Central memory CD8-positive, alpha-beta T cell (primary cell): Measurements from ENCODE around the gene AKIRIN2.
A peak's percentile ranks its signal among the peaks of the same experiment; 100 is the strongest.

Source experiments
- ATAC-seq: fragments of 150-1000 bp; cut with Tn5 transposase; replicated peaks from 2 replicates; pipeline ENCODE4 v1.10.0; 2022; ENCODE audit warnings: mild to moderate bottlenecking, moderate FRiP score, moderate number of reproducible peaks; ENCODE audit not compliant: poor library complexity, severe bottlenecking; ENCODE audit errors: extremely low read depth
- DNase-seq, 2 donors: peaks; one replicate each; pipeline ENCODE4 v3.0.0; 2021; ENCODE audit warnings: low spot score in 2 of 2
- H3K27ac Mint-ChIP-seq: one replicate; pipeline ENCODE4 v1.8.0; 2022; ENCODE audit warnings: low read depth, mild to moderate bottlenecking, moderate library complexity, mixed read lengths
- H3K27me3 Mint-ChIP-seq: one replicate; pipeline ENCODE4 v1.8.0; 2022; ENCODE audit warnings: mixed read lengths
- H3K36me3 Mint-ChIP-seq: one replicate; pipeline ENCODE4 v1.8.0; 2022; ENCODE audit warnings: mild to moderate bottlenecking, moderate library complexity, mixed read lengths; ENCODE audit not compliant: insufficient read depth
- H3K4me1 Mint-ChIP-seq: one replicate; pipeline ENCODE4 v1.8.0; 2022; ENCODE audit warnings: mixed read lengths
- H3K4me3 Mint-ChIP-seq: one replicate; pipeline ENCODE4 v1.8.0; 2022; ENCODE audit warnings: mild to moderate bottlenecking, moderate library complexity, mixed read lengths
- H3K9me3 Mint-ChIP-seq: one replicate; pipeline ENCODE4 v1.8.0; 2022; ENCODE audit warnings: mixed read lengths

AKIRIN2 gene

GRCh38 chr6:87654122-87654521, 47.9 kb downstream of the AKIRIN2 start:
- DNase-seq (no peak), ATAC-seq (no peak)
- H3K4me1 Mint-ChIP-seq = peaks cover 5% of the 10 kb centered on the region
- no peaks in the 10 kb centered on the region for H3K27me3 Mint-ChIP-seq
- H3K36me3 Mint-ChIP-seq = peaks cover 8% of the 10 kb centered on the region
- H3K27ac Mint-ChIP-seq = no peak overlapping the region
- no peak overlapping the region for H3K4me3 Mint-ChIP-seq
- no peaks in the 10 kb centered on the region for H3K9me3 Mint-ChIP-seq

DNA sequence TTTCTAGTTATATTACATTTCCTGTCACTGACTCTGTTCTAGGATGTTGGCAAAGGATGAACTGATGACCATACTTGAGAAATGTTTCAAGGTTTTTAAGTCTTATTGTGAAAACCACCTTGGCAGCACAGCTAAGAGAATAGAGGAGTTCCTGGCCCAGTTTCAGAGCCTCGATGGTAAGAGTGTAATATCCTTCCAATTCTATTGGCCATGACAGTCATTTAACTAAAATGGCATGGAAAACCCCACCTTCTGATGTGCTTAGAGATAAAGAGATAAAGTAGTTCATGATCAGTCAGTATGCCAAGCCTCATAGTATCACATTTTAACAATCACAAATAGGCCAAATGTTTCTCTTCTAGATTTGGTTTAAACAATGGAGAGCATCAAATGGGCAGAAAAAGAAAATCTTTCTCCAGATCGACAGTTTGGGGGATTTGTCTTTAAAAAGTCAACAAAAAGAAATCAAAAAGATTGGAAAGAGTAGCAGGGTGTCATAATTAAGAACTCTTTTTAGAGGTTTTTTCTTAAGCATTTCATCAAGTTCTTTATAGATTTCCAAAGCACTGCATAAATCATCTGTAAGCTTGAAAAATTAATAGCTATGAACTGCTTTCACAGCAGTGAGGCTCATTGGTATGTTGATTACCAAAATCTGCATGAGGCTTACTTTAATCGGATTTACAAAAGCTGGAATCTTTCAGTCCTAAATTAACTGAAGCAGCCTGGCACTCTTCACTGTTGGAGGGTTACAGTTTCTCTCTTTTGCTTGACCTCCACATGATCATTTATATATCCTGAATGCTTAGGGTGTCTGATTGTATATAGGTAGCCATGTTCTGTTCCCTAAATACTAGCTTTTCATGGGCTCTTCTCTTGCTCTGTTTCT, 48.7 kb downstream of the AKIRIN2 start:
- no peak overlapping the region for H3K27ac Mint-ChIP-seq
- H3K27me3 Mint-ChIP-seq = no peaks in the 10 kb centered on the region
- H3K4me3 Mint-ChIP-seq = no peak overlapping the region
- peaks cover 8% of the 10 kb centered on the region for H3K36me3 Mint-ChIP-seq
- peaks cover 5% of the 10 kb centered on the region for H3K4me1 Mint-ChIP-seq
- ATAC-seq (no peak), DNase-seq (no peak)
- H3K9me3 Mint-ChIP-seq = no peaks in the 10 kb centered on the region

DNA sequence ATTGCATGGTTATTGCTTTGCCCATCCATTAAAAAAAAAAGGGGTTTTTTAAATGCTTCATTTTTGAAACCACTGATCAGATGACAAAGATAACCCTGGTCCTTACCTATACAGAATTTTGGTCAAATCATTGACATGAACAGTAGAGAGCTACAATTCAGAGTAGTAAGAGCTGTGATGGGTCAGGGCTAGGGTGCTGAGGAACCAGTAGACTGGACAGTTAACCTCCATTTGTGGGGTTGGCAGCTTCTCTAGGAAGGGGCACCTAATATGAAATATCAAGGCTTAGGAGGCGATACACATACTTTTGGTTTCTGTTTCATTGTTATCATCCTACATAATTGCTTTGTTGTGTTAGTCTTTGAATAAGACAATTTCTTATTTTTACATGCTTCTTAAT, 57.0 kb downstream of the AKIRIN2 start:
- DNase-seq = no peak
- peaks cover 12% of the 10 kb centered on the region for H3K4me1 Mint-ChIP-seq
- H3K9me3 Mint-ChIP-seq = no peaks in the 10 kb centered on the region
- ATAC-seq = peak; percentile 58
- peak overlapping the region; percentile 54 for H3K4me3 Mint-ChIP-seq
- no peaks in the 10 kb centered on the region for H3K27me3 Mint-ChIP-seq
- peak overlapping the region; percentile 59 for H3K27ac Mint-ChIP-seq
- peaks cover 5% of the 10 kb centered on the region for H3K36me3 Mint-ChIP-seq

GRCh38 chr6:87641065-87641692, 60.9 kb downstream of the AKIRIN2 start:
- Mint-ChIP-seq H3K4me3 (no peak overlapping the region), H3K27ac (no peak overlapping the region), H3K36me3 (peaks cover 10% of the 10 kb centered on the region), H3K27me3 (no peaks in the 10 kb centered on the region), H3K4me1 (peaks cover 5% of the 10 kb centered on the region), H3K9me3 (no peaks in the 10 kb centered on the region)
- ATAC-seq (no peak), DNase-seq (no peak)

- Mint-ChIP-seq H3K4me1 (no peaks in the 10 kb centered on the region), H3K9me3 (no peaks in the 10 kb centered on the region), H3K36me3 (peaks cover 18% of the 10 kb centered on the region), H3K4me3 (no peak overlapping the region), H3K27ac (no peak overlapping the region), H3K27me3 (no peaks in the 10 kb centered on the region)
- ATAC-seq (no peak), DNase-seq (no peak)
These were observed 62.7 kb downstream of the AKIRIN2 start for GRCh38 chr6:87639373-87639772.

DNA sequence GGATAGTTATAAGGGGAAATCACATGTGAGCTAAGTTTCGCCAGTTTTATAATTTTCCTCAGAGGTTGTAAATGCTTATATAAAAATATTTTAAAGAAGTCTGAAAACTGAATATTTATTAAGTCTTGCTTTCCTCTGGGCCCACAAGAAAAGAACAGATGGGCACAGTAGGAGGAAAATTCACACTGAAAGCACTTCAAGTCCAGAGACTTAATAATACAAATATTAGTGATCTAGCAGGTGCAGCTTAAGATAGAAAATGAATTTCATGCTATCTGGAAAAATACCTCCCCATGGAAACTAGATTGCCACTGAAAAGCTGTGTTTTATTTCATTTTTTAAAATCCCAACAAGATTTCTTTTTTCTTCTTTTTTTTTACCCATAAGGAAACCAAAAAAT, 64.9 kb downstream of the AKIRIN2 start:
- Mint-ChIP-seq H3K36me3 (peaks cover 18% of the 10 kb centered on the region), H3K4me3 (no peak overlapping the region), H3K9me3 (no peaks in the 10 kb centered on the region), H3K27me3 (no peaks in the 10 kb centered on the region), H3K27ac (no peak overlapping the region), H3K4me1 (no peaks in the 10 kb centered on the region)
- DNase-seq = no peak
- no peak for ATAC-seq

GRCh38 chr6:87636315-87636714, 65.7 kb downstream of the AKIRIN2 start:
- no peaks in the 10 kb centered on the region for H3K27me3 Mint-ChIP-seq

DNA sequence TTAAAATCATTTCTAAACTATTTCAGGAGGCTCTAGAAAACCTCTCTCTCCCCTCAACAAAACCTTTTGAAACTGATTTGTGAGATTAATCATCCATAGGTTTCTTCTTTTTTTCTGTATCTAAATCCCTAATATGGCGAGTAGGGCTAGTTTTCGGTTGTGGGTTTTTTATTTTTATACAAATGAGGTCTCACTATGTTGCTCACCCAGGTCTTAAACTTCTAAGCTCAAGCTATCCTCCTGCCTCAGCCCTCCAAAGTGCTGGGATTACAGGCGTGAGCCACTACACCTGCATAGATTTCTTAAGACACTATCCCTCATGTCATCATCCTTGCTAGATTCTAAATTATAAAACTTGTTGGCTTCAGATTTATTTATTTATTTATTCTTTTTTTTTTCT, 68.2 kb downstream of the AKIRIN2 start:
- H3K36me3 Mint-ChIP-seq = peaks cover 12% of the 10 kb centered on the region
- no peak overlapping the region for H3K4me3 Mint-ChIP-seq
- ATAC-seq (no peak), DNase-seq (no peak)
- no peaks in the 10 kb centered on the region for H3K4me1 Mint-ChIP-seq
- H3K9me3 Mint-ChIP-seq = no peaks in the 10 kb centered on the region
- H3K27me3 Mint-ChIP-seq = no peaks in the 10 kb centered on the region
- no peak overlapping the region for H3K27ac Mint-ChIP-seq

More at GRCh38 chr6:87636315-87636714, 65.7 kb downstream of the AKIRIN2 start:
- DNase-seq = no peak
- ATAC-seq = no peak
- Mint-ChIP-seq H3K4me1 (no peaks in the 10 kb centered on the region), H3K36me3 (peaks cover 16% of the 10 kb centered on the region), H3K9me3 (no peaks in the 10 kb centered on the region), H3K27ac (no peak overlapping the region), H3K4me3 (no peak overlapping the region)

DNA sequence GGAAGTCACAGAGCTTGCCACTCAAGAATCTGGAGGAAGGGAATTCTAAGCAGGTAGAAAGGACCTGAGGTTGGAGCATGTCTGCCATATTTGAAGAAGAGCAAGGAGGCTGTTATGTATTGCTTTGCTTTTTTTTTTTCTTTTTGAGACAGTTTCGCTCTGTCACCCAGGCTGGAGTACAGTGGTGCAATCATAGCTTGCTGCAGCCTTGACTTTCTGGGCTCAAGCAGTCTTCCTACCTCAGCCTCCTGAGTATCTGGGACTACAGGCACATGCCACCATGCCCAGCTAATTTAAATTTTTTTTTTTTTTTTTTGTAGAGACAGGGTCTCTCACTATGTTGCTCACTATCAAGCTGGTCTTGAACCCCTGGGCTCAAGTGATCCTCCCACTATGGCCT, 71.3 kb downstream of the AKIRIN2 start:
- Mint-ChIP-seq H3K36me3 (peaks cover 8% of the 10 kb centered on the region), H3K9me3 (no peaks in the 10 kb centered on the region), H3K4me3 (no peak overlapping the region), H3K27ac (no peak overlapping the region), H3K4me1 (no peaks in the 10 kb centered on the region), H3K27me3 (no peaks in the 10 kb centered on the region)
- DNase-seq (no peak), ATAC-seq (no peak)

DNA sequence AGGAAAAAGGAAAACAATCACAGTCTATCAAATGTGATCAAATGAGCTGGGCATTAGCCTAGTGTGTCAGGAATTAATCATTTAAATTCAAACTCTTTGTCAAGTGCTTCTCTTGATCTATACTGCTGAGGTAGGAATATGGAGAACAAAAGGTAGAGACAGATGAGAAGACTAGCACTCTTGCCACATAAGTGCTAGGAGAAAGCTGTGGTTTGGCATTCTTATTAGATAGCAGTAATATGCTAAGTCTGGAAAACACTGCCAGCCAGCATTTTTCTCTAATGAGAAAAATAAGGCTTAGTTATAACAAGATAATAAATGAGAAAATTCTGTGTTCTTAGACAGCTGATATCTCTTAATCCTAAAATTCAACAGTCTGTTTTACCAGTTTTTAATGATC, 73.2 kb downstream of the AKIRIN2 start:
- no peak overlapping the region for H3K27ac Mint-ChIP-seq
- DNase-seq (no peak), ATAC-seq (no peak)
- H3K4me3 Mint-ChIP-seq = no peak overlapping the region
- no peaks in the 10 kb centered on the region for H3K9me3 Mint-ChIP-seq
- H3K36me3 Mint-ChIP-seq = peaks cover 5% of the 10 kb centered on the region
- H3K4me1 Mint-ChIP-seq = no peaks in the 10 kb centered on the region
- H3K27me3 Mint-ChIP-seq = no peaks in the 10 kb centered on the region

GRCh38 chr6:87628424-87628823, 73.6 kb downstream of the AKIRIN2 start:
- DNase-seq = no peak
- Mint-ChIP-seq H3K4me3 (no peak overlapping the region), H3K27ac (no peak overlapping the region), H3K36me3 (peaks cover 5% of the 10 kb centered on the region), H3K9me3 (no peaks in the 10 kb centered on the region), H3K27me3 (no peaks in the 10 kb centered on the region), H3K4me1 (no peaks in the 10 kb centered on the region)
- ATAC-seq = no peak
